LNCaP clone FGC (cell line): ENCODE measurements around the gene PAM16.

Experiments
- DNase-seq: peaks from one replicate; pipeline ENCODE4 v3.0.0-alpha.2; 2011; ENCODE audit warnings: low read depth
- H3K4me3 ChIP-seq: 2 replicates; pipeline ENCODE4 v1.5.1; 2011; ENCODE audit warnings: mild to moderate bottlenecking, low read depth, low read length, control low read depth
- CTCF ChIP-seq: IDR thresholded peaks from 2 replicates; pipeline ENCODE4 v1.5.1; 2012; ENCODE audit warnings: mild to moderate bottlenecking; ENCODE audit not compliant: control insufficient read depth, insufficient read depth; ENCODE audit errors: extremely low read depth

PAM16 gene

DNA sequence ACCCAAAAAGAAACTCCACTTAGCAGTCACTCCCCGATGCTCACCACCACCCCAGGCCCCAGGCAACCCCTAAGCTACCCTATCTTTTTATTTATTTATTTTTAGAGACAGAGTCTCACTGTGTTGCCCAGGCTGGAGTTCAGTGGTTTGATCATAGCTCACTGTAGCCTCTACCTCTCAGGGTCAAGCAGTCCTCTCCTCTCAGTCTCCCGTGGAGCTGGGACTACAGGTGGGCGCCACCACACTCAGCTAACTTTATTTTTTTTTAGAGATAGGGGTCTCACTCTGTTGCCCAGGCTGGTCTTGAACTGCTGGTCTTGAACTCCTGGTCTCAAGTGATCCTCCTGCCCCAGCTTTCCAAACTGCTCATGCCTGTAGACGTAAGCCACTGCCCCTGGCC is 49.9 kb downstream of the PAM16 start:
- H3K4me3 ChIP-seq: no peak overlapping the region
- no peak for DNase-seq
- no peak for TF ChIP-seq CTCF

- DNase-seq: no peak
- H3K4me3 ChIP-seq: no peak overlapping the region
- no peak for TF ChIP-seq CTCF
Observed at GRCh38 chr16:4298761-4299522, 52.2 kb downstream of the PAM16 start.

GRCh38 chr16:4297480-4297879 is 53.6 kb downstream of the PAM16 start:
- H3K4me3 ChIP-seq: no peak overlapping the region
- no peak for TF ChIP-seq CTCF
- no peak for DNase-seq

DNA sequence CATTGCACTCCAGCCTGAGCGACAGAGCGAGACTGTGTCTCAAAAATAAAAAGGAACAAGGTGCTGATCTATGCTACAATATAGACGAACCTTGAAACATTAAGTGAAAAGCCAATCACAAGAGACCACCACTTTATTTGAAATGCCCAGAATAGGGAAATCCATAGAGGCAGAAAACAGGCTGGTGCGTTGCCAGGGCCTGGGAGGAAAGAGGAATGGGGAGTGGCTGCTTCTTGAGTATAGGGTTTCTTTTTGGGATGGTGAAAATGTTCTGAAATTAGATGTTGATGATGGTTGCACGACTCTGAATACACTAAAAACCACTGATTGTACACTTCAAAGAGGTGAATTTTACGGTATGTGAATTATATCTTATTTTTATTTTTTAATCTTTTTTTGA is 55.5 kb downstream of the PAM16 start:
- H3K4me3 ChIP-seq: no peak overlapping the region
- no peak for TF ChIP-seq CTCF
- no peak for DNase-seq

DNA sequence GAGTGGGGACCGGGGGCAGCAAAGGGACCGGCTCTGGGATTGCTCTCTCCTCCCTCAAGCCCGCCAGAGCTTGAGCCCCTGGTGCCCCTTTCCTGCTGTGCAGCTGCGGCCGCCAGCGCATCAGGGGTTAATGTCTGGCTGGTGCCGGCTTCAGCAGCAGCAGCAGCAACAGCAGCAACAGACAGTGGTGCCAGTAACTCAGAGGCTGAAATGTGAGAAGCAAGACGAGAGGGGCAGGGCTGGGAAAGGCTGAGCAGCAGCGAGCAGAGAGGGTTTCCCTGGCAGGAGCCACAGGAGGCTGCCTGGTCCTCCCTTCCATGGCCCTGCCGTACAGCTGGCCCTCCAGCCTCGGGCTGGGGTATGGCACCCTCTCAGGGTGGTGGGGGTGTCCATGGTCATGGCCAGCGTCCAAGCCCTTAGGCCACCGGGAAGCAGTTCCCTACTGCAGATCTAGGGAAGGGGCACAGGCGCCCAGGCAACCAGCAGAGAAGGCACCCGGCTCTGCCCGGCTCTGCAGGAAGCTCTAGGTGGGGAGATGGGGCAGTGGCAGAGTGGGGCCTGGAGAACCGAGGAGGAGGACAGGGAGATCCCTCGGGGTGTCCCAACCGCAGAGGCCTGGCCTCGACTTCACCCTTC is 57.2 kb downstream of the PAM16 start:
- H3K4me3 ChIP-seq: no peak overlapping the region
- DNase-seq: no peak
- no peak for TF ChIP-seq CTCF

GRCh38 chr16:4293181-4293716 is 57.9 kb downstream of the PAM16 start:
- H3K4me3 ChIP-seq: no peak overlapping the region
- TF ChIP-seq CTCF: no peak
- no peak for DNase-seq
